Subcutaneous abdominal adipose tissue (tissue), 5 donors: Measurements from ENCODE around the gene TMBIM6.

Experiments used
- H3K27ac ChIP-seq: one replicate; pipeline ENCODE4 v1.7.0; 2013; ENCODE audit warnings: low read depth, mild to moderate bottlenecking, inconsistent platforms, low read length, moderate library complexity
- H3K27me3 ChIP-seq, 5 donors: one replicate each; pipeline ENCODE4 v1.7.0; 2013; ENCODE audit warnings: low read length in 5 of 5, inconsistent platforms in 1 of 5; ENCODE audit not compliant: control insufficient read depth in 5 of 5, insufficient read depth in 4 of 5
- H3K36me3 ChIP-seq, 5 donors: one replicate each; pipeline ENCODE4 v1.7.0; 2013; ENCODE audit warnings: low read length in 5 of 5; ENCODE audit not compliant: control insufficient read depth in 5 of 5, insufficient read depth in 5 of 5
- H3K4me1 ChIP-seq, 5 donors: one replicate each; pipeline ENCODE4 v1.7.0; 2013; ENCODE audit warnings: low read length in 5 of 5, mild to moderate bottlenecking in 3 of 5, moderate library complexity in 1 of 5; ENCODE audit not compliant: control insufficient read depth in 5 of 5, insufficient read depth in 5 of 5
- H3K4me3 ChIP-seq, 5 donors: one replicate each; pipeline ENCODE4 v1.7.0; 2013; ENCODE audit warnings: low read length in 5 of 5, low read depth in 1 of 5
- H3K9ac ChIP-seq, 5 donors: one replicate each; pipeline ENCODE4 v1.7.0; 2013; ENCODE audit warnings: low read length in 5 of 5, mild to moderate bottlenecking in 4 of 5, moderate library complexity in 3 of 5
- H3K9me3 ChIP-seq, 5 donors: one replicate each; pipeline ENCODE4 v1.7.0; 2013; ENCODE audit warnings: low read length in 5 of 5; ENCODE audit not compliant: control insufficient read depth in 5 of 5
- donor health status: healthy.
- donor health status: healthy.
- donor health status: healthy.
- donor health status: healthy.
- donor health status: healthy.

The TMBIM6 gene

DNA sequence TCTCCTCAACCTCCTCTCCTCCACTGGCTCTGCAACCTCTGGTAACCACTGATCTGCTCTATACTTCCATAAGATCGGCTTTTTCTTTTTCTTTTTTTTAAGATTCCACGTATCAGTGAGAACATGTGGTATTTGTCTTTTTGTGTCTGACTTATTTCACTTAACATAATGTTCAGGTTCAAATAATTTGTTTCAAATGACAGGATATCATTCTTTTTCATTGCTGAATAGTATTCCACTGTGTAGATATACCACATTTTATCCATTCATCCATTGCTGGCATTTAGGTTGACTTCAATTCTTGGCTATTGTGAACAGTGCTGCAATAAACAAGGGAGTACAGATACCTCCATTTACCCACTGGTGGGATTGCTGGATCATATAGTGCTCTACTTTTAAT lies 46.3 kb downstream of the TMBIM6 start:
- no peak overlapping the region for H3K4me3 ChIP-seq
- H3K9me3 ChIP-seq: peaks cover 0 to 3% (median 0%) of the 10 kb centered on the region in 5 donors
- H3K27ac ChIP-seq: no peak overlapping the region
- H3K9ac ChIP-seq: no peak overlapping the region
- H3K4me1 ChIP-seq: peaks cover 2 to 23% (median 16%) of the 10 kb centered on the region in 5 donors
- H3K36me3 ChIP-seq: peaks cover 5 to 28% (median 25%) of the 10 kb centered on the region in 5 donors
- H3K27me3 ChIP-seq: no peaks in the 10 kb centered on the region

GRCh38 chr12:49789992-49790391 lies 48.6 kb downstream of the TMBIM6 start:
- no peaks in the 10 kb centered on the region for H3K27me3 ChIP-seq
- H3K9me3 ChIP-seq: peaks cover 0 to 3% (median 0%) of the 10 kb centered on the region in 5 donors
- H3K36me3 ChIP-seq: peaks cover 5 to 51% (median 33%) of the 10 kb centered on the region in 5 donors
- no peak overlapping the region for H3K9ac ChIP-seq
- no peak overlapping the region for H3K27ac ChIP-seq
- H3K4me1 ChIP-seq: peaks cover 0 to 3% (median 0%) of the 10 kb centered on the region in 5 donors
- no peak overlapping the region for H3K4me3 ChIP-seq

DNA sequence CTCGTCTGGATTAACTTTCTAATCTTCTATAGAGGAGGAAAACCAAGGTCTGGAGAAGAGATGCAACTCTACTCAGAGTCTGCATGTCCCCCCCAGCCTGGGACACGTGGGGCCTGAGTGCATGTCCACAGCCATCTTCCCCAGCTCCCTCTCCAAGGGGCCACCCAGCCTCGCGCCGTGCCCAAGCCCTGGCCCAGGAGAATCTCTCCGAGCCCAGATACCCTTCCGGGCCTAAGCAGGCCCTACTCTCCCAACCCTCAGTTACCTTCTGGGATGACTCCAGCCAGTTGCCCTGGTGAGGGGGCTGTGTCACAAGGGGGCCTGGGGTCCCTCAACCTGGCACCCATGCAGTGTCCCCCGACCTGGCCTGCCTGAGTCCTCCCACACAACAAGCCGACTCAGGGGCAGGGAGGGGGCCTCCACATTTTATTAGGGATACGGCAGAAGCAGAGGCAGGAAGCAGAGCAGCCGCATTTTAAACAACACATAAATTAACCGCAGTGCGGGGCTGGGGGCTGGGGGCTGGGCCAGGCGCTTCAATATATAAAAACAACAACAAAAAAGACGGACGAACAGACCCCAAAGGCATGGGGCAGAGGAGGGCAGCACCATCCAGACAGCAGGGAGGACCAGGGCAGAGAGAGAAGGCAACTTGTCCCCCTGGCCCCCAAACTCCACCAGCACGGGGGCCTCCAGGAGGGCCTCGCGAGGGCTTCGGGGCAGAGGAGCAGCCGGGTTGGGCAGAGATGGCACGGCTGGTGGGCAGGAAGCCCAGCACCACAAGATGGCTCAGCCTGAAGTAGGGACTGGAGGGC lies 49.6 kb downstream of the TMBIM6 start:
- H3K4me1 ChIP-seq: peaks cover 0 to 3% (median 0%) of the 10 kb centered on the region in 5 donors

DNA sequence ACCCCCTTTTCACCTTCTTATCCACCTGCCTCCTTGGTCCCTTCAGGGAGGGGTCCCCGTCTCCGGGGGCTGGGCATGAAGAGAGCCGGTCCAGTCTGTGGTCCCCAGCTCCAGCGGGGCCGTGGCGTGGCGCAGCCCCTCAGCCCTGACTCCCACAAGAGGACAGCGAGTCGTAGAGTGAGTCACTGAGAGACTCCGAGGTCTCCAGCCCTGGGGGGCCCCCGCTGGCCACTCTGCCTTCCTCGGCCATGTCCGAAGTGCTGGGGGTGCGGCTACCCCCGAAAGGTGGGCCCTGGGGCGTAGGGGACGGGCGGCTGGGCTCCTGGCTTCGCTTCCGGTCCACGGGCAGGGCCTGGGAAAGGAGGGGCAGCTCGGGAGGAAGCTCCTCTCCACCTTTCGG lies 50.3 kb downstream of the TMBIM6 start:
- Histone ChIP-seq H3K9me3 (peaks cover 0 to 3% (median 0%) of the 10 kb centered on the region in 5 donors), H3K27me3 (no peaks in the 10 kb centered on the region), H3K4me1 (peaks cover 0 to 3% (median 0%) of the 10 kb centered on the region in 5 donors), H3K9ac (no peak overlapping the region), H3K36me3 (peaks cover 5 to 68% (median 48%) of the 10 kb centered on the region in 5 donors), H3K27ac (no peak overlapping the region), H3K4me3 (no peak overlapping the region)

More for the DNA sequence above, 49.6 kb downstream of the TMBIM6 start:
- Histone ChIP-seq H3K36me3 (peaks cover 5 to 61% (median 40%) of the 10 kb centered on the region in 5 donors), H3K27me3 (no peaks in the 10 kb centered on the region), H3K27ac (no peak overlapping the region), H3K9ac (no peak overlapping the region), H3K4me3 (no peak overlapping the region), H3K9me3 (peaks cover 0 to 3% (median 0%) of the 10 kb centered on the region in 5 donors)

DNA sequence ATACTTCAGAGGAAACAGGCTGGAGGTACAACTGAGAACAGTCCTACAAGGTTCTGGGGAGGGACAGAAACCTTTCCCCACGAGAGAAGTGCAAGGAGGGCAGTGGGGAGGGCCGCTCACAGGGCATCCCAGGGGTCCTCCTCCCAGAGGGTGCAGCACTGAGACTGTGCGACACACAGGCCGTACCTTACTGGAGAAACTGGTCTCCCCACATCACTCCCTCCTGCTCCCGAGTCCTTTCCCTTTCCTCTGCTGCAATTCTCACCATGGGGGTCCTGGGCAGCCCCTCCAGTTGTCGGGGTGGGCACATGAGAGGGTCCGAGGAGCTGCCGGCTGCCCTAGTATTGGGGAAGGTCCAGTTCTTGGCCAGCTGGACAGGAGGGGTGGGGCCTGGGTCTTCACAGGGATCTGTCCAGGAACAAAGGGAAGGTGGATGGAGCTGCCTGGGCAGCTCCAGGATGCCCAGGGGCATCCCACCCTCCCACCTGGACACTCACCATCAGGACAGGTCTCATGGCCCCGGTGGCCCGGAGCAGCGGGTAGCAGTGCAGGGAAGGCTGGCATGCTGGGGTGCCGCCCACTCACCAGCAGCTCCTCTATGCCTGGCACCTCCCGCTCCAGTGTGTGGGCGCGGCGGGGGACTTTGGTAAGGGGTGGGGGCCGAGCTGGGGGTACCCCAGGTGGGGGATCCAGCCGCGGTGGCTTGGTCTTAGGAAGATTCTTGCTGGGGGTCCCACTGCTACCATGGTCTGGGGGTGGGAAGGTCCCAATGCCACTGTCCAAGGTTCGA lies 51.0 kb downstream of the TMBIM6 start:
- H3K4me3 ChIP-seq: no peak overlapping the region
- H3K36me3 ChIP-seq: peaks cover 5 to 75% (median 55%) of the 10 kb centered on the region in 5 donors
- H3K4me1 ChIP-seq: peaks cover 0 to 3% (median under 1%) of the 10 kb centered on the region in 5 donors
- no peaks in the 10 kb centered on the region for H3K27me3 ChIP-seq
- peaks cover 0 to 3% (median 0%) of the 10 kb centered on the region in 5 donors for H3K9me3 ChIP-seq
- no peak overlapping the region for H3K9ac ChIP-seq
- H3K27ac ChIP-seq: no peak overlapping the region

DNA sequence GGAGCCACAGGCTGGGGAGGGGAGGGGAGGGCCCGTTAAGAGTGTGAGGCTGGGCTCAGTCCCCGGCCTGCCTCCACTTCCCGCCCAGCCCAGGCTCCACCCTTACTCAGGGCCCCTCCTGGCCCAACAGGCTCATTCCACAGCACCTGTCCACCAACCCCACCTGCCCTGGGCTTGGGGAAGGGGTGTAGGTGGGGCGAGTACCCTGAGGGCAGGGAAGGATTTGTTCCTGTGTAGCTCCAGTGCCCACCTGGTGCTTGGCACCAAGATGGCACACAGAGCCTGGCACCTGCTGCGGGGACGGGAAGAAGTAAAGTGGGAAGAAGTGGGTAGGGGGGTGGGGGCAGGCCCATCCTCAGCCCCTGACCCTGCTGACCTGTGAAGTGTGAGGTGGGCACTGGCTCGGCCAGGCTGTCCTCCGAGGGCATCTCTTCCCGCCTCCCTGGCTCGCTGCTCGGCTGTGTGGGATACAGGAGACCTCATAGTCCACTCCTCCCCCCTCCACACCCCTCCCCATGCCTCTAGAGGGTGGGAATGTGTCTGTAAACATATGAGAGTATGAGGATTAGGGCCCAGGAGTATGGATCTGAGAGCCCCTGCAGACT lies 51.7 kb downstream of the TMBIM6 start:
- Histone ChIP-seq H3K36me3 (peaks cover 5 to 82% (median 62%) of the 10 kb centered on the region in 5 donors), H3K9me3 (no peaks in the 10 kb centered on the region), H3K9ac (no peak overlapping the region)

DNA sequence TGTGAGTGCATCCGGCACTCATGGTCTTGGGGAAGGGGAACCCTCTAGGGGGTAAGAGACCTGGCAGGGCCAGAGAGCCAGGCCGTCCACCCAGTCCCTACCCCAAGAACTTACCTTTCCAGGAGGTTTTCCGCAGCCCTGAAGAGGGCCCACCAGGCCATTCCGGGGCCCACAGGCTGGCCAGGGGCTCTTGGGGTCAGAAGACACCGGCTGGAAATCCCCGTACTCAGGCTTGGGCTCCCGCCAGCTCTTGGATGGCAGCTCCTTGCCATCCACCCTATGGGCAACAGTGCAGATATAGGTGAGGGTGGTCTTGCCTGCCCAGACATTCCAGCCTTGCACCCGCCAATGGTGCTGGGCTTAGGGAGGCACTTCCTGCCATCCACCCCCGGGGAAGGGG lies 52.3 kb downstream of the TMBIM6 start:
- H3K36me3 ChIP-seq: peaks cover 5 to 87% (median 67%) of the 10 kb centered on the region in 5 donors
- no peaks in the 10 kb centered on the region for H3K9me3 ChIP-seq
- peaks cover 0 to 9% (median 3%) of the 10 kb centered on the region in 5 donors for H3K4me1 ChIP-seq
- H3K27me3 ChIP-seq: no peaks in the 10 kb centered on the region
- no peak overlapping the region for H3K27ac ChIP-seq
- H3K9ac ChIP-seq: no peak overlapping the region
- no peak overlapping the region for H3K4me3 ChIP-seq

More for the DNA sequence above, 51.7 kb downstream of the TMBIM6 start:
- Histone ChIP-seq H3K27me3 (no peaks in the 10 kb centered on the region), H3K4me1 (peaks cover 0 to 7% (median 3%) of the 10 kb centered on the region in 5 donors), H3K27ac (no peak overlapping the region), H3K4me3 (no peak overlapping the region)

- H3K9me3 ChIP-seq: no peaks in the 10 kb centered on the region
- H3K36me3 ChIP-seq: peaks cover 8 to 91% (median 71%) of the 10 kb centered on the region in 5 donors
- no peaks in the 10 kb centered on the region for H3K27me3 ChIP-seq
- no peak overlapping the region for H3K9ac ChIP-seq
- no peak overlapping the region for H3K4me3 ChIP-seq
- peaks cover 0 to 9% (median 3%) of the 10 kb centered on the region in 5 donors for H3K4me1 ChIP-seq
- H3K27ac ChIP-seq: no peak overlapping the region
Measured at GRCh38 chr12:49794021-49794420, 52.7 kb downstream of the TMBIM6 start.

DNA sequence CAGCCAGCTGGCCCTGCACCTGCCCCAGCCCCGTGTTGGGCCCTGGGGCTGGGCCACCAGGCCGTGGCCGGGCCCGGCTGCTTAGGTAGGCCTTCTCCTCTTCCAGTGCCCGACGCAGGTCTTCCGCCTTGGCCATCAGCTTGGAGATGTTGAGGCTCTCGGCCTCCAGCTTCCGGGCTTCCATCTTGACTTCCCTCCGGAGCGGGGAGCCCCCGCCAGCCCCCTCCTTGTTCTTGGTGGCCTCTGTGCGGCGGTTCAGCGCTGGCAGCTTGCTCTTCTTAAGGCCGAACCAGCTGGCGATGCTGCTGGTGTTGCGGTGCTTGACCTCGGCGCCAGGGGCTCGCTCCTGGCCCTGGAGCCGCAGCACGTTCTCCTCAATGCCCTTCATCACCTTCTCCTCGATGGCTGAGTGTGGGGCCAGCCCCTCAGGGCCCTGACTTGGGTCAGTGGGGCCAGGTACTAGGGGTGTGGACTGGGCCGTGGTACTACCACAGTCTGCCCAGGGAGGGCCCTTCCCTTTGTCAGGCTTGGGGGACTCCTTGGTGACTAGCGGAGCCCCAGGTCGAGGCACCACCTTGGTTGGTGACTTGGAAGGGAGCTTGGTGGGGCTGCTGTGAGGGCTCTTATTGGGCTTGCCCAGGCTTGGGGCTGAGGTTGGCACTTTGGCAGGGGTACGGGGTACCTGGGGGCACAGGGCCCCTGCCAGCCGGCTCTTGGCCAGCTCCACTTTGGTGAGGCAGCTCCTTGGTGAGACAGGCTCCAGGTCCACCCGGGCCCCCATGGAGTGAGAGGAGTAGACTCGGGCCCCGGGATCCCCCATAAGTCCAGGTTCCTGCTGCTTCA lies 53.7 kb downstream of the TMBIM6 start:
- H3K9ac ChIP-seq: no peak overlapping the region
- H3K4me3 ChIP-seq: no peak overlapping the region
- H3K27me3 ChIP-seq: no peaks in the 10 kb centered on the region
- H3K27ac ChIP-seq: no peak overlapping the region
- H3K9me3 ChIP-seq: no peaks in the 10 kb centered on the region
- H3K36me3 ChIP-seq: peaks cover 8 to 95% (median 72%) of the 10 kb centered on the region in 5 donors
- peaks cover 0 to 17% (median 7%) of the 10 kb centered on the region in 5 donors for H3K4me1 ChIP-seq
